ENCODE results near the gene ASPHD1.

GRCh38 chr16:29906520-29907244, 6.4 kb downstream of the ASPHD1 start:
- no peak for TF ChIP-seq CTCF (IDR thresholded peaks at IDR 0.05; ENCODE audit: borderline replicate concordance, extremely low read depth, low read length, poor library complexity, severe bottlenecking)
- no peak for TF ChIP-seq EZH2 (IDR thresholded peaks at IDR 0.05; ENCODE audit: borderline replicate concordance, low read depth, low read length, severe bottlenecking)
